Measurements from ENCODE around the gene ACTN4. TPM values are rescaled to one million over a fixed set of nuclear protein-coding genes. Genes with fewer than 3 reads are reported as not detected.

Gene ACTN4
- total and polyA plus RNA-seq, 2 experiments from 2014 or later, result 68.9 to 427 TPM

GRCh38 chr19:38778733-38779132 lies 131.3 kb downstream of the ACTN4 start:
- TF ChIP-seq NANOG (IDR thresholded peaks at IDR 0.05; ENCODE audit: borderline replicate concordance) (no peak), ZNF462 (CRISPR knock-in tag; IDR thresholded peaks at IDR 0.05) (no peak), EZH2 (IDR thresholded peaks at IDR 0.05; ENCODE audit: low read depth, unreplicated experiment) (no peak), STAT1 (IDR thresholded peaks at IDR 0.05; ENCODE audit: unreplicated experiment) (no peak), EZH2phosphoT487 (IDR thresholded peaks at IDR 0.05; ENCODE audit: unreplicated experiment) (no peak), ZNF331 (CRISPR knock-in tag; IDR thresholded peaks at IDR 0.05; ENCODE audit: low read depth) (no peak), JUNB (IDR thresholded peaks at IDR 0.05; ENCODE audit: unreplicated experiment) (no peak), CREB1 (CRISPR knock-in tag; IDR thresholded peaks at IDR 0.05; ENCODE audit: low read depth) (no peak), POLR2AphosphoS5 (IDR thresholded peaks at IDR 0.05; ENCODE audit: low read depth) (no peak), ZNF114 (CRISPR knock-in tag; IDR thresholded peaks at IDR 0.05) (no peak)
- TF ChIP-seq, protein P1, sequence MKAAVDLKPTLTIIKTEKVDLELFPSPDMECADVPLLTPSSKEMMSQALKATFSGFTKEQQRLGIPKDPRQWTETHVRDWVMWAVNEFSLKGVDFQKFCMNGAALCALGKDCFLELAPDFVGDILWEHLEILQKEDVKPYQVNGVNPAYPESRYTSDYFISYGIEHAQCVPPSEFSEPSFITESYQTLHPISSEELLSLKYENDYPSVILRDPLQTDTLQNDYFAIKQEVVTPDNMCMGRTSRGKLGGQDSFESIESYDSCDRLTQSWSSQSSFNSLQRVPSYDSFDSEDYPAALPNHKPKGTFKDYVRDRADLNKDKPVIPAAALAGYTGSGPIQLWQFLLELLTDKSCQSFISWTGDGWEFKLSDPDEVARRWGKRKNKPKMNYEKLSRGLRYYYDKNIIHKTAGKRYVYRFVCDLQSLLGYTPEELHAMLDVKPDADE (IDR thresholded peaks at IDR 0.05), result no peak
- TF ChIP-seq, protein P2, sequence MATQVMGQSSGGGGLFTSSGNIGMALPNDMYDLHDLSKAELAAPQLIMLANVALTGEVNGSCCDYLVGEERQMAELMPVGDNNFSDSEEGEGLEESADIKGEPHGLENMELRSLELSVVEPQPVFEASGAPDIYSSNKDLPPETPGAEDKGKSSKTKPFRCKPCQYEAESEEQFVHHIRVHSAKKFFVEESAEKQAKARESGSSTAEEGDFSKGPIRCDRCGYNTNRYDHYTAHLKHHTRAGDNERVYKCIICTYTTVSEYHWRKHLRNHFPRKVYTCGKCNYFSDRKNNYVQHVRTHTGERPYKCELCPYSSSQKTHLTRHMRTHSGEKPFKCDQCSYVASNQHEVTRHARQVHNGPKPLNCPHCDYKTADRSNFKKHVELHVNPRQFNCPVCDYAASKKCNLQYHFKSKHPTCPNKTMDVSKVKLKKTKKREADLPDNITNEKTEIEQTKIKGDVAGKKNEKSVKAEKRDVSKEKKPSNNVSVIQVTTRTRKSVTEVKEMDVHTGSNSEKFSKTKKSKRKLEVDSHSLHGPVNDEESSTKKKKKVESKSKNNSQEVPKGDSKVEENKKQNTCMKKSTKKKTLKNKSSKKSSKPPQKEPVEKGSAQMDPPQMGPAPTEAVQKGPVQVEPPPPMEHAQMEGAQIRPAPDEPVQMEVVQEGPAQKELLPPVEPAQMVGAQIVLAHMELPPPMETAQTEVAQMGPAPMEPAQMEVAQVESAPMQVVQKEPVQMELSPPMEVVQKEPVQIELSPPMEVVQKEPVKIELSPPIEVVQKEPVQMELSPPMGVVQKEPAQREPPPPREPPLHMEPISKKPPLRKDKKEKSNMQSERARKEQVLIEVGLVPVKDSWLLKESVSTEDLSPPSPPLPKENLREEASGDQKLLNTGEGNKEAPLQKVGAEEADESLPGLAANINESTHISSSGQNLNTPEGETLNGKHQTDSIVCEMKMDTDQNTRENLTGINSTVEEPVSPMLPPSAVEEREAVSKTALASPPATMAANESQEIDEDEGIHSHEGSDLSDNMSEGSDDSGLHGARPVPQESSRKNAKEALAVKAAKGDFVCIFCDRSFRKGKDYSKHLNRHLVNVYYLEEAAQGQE (IDR thresholded peaks at IDR 0.05; ENCODE audit: unreplicated experiment), result no peak
- TF ChIP-seq, protein P3, sequence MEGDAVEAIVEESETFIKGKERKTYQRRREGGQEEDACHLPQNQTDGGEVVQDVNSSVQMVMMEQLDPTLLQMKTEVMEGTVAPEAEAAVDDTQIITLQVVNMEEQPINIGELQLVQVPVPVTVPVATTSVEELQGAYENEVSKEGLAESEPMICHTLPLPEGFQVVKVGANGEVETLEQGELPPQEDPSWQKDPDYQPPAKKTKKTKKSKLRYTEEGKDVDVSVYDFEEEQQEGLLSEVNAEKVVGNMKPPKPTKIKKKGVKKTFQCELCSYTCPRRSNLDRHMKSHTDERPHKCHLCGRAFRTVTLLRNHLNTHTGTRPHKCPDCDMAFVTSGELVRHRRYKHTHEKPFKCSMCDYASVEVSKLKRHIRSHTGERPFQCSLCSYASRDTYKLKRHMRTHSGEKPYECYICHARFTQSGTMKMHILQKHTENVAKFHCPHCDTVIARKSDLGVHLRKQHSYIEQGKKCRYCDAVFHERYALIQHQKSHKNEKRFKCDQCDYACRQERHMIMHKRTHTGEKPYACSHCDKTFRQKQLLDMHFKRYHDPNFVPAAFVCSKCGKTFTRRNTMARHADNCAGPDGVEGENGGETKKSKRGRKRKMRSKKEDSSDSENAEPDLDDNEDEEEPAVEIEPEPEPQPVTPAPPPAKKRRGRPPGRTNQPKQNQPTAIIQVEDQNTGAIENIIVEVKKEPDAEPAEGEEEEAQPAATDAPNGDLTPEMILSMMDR (conservative IDR thresholded peaks at IDR 0.05; ENCODE audit: low read depth in 2 of 2), result no peak
- Histone ChIP-seq H3K36me3 (ENCODE audit: insufficient read depth) (no peaks in the 10 kb centered on the region), H3K4me2 (no peak overlapping the region), H4K20me1 (replicated peaks; ENCODE audit: insufficient read depth) (no peaks in the 10 kb centered on the region), H3K4me3 (no peak overlapping the region), H2AFZ (peak overlapping the region; percentile 47; the same call in 1 of the 2 replicates), H3K79me2 (replicated peaks; ENCODE audit: insufficient read depth) (no peaks in the 10 kb centered on the region), H3K4me1 (ENCODE audit: insufficient read depth) (no peaks in the 10 kb centered on the region), H3K27me3 (ENCODE audit: insufficient read depth) (no peaks in the 10 kb centered on the region), H3K9me2 (ENCODE audit: insufficient read depth) (no peaks in the 10 kb centered on the region), H3K27ac (ENCODE audit: low read depth) (no peak overlapping the region), H3F3A (replicated peaks; ENCODE audit: low read depth) (0 out of 2 replicates have a peak, but pooled peaks cover 2% of the 10 kb centered on the region)
- Mint-ChIP-seq H3K27me3 (ENCODE audit: insufficient read depth, low read depth, poor library complexity) (peaks cover 7% of the 10 kb centered on the region), H3K4me3 (no peak overlapping the region), H3K36me3 (ENCODE audit: low read depth) (no peaks in the 10 kb centered on the region), H3K27ac (0 out of 2 replicates have a peak overlapping the region, but pooled peaks have one; percentile 10), H3K4me1 (no peaks in the 10 kb centered on the region), H3K9me3 (no peaks in the 10 kb centered on the region; the same call in 2 of the 3 replicates)
- DNase-seq (ENCODE audit: low spot score) (no peak), ATAC-seq (no peak)

Data from GM23338 (cell line).